GM21381 (cell line): ENCODE results near the gene VIPR1.
A peak's percentile ranks its signal among the peaks of the same experiment; 100 is the strongest.
"Not testable (repeated sequence)": the region's sequence is repeated elsewhere in the genome, so short reads cannot be mapped to it uniquely, and the experiment has no call there.

Experiments
- ATAC-seq: cut with Tn5 transposase; IDR thresholded peaks from one replicate; pipeline ENCODE4 v1.9.1; 2021; ENCODE audit warnings: mild to moderate bottlenecking, moderate library complexity; ENCODE audit not compliant: unreplicated experiment

The VIPR1 gene

DNA sequence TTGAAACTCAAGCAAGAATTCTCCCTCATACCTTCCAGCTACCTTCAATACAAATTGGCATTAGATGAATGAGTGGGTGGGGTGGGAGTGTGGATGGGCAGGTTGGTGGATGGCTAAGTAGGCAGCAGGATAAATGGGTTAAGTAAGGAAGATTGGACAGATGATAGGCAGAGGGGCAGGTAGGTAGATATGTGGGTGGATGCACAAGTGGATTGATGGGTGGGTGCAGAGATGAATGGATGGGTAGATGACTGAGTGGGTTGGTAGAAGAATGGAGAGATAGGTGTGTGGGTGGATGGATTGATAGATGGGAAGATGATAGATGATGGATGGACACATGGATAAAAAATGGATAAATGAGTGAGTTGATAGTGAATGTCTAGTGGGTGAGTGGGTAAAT, 27.6 kb downstream of the VIPR1 start:
- ATAC-seq = no peak

- no peak for ATAC-seq
These were observed 29.0 kb downstream of the VIPR1 start for GRCh38 chr3:42531470-42531869.

DNA sequence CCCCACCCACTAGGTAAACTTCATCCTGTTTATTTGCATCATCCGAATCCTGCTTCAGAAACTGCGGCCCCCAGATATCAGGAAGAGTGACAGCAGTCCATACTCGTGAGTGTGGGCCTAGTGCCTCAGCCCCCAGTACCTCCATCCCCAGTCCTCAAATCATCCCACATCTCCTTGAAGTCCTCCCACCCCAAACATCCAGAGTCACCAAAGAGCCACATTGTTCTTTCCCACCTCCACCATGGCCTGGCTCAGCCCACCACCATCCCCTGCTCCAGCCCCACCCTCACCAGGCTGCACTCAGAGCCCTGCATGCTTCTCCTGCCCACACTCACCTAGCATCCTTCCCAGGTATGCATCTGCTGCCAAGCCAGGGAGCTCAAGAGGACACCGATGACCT, 29.8 kb downstream of the VIPR1 start:
- no peak for ATAC-seq

DNA sequence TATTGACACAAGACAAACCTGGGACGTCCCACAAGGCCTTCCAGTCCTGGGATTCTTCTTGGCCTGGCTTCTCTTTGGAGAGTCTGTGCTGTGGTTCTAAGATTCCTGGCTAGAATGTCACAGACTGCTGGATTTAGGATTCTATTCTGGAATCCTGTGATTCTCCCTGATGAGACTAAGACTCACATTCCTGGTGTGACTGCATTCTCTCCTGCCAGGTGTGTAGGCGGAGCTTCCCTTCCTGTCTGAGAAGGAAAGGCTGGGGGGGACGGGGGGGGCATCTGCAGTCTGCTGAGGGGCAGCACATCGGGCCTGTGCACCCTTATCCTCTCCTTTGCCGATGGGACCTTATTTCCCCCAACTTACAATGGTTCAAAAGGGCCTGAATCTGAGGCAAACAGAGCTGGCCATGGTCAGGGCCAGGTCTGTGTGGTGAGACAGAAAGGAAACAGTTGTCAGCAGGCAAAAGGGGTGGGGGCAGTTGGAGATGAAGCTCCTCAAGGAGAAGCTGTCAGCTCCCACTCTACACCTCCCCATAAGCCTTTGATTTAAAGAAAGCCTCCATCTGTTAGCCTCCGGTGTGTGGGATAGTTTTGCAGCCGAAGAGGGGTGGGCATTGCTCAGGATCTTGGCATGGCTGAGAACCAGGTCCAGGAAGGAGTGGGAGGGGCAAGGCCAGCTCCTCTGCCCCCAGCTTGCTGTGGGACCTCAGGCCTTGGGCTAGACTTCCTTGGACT, 30.9 kb downstream of the VIPR1 start:
- no peak for ATAC-seq

- ATAC-seq = no peak
These were observed 33.7 kb downstream of the VIPR1 start for GRCh38 chr3:42535981-42536784.

DNA sequence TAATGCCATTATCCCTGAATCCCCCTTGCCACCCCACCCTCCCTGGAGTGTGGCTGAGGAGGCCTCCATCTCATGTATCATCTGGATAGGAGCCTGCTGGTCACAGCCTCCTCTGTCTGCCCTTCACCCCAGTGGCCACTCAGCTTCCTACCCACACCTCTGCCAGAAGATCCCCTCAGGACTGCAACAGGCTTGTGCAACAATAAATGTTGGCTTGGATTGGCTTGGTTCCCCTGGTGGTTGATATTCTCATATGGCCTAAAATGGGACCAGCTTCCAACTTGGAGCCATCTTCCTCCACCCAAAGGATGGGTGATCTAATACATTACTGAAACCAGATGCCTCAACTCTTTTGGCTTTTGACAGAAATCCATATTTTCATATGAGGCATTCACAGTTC, 34.9 kb downstream of the VIPR1 start:
- no peak for ATAC-seq

DNA sequence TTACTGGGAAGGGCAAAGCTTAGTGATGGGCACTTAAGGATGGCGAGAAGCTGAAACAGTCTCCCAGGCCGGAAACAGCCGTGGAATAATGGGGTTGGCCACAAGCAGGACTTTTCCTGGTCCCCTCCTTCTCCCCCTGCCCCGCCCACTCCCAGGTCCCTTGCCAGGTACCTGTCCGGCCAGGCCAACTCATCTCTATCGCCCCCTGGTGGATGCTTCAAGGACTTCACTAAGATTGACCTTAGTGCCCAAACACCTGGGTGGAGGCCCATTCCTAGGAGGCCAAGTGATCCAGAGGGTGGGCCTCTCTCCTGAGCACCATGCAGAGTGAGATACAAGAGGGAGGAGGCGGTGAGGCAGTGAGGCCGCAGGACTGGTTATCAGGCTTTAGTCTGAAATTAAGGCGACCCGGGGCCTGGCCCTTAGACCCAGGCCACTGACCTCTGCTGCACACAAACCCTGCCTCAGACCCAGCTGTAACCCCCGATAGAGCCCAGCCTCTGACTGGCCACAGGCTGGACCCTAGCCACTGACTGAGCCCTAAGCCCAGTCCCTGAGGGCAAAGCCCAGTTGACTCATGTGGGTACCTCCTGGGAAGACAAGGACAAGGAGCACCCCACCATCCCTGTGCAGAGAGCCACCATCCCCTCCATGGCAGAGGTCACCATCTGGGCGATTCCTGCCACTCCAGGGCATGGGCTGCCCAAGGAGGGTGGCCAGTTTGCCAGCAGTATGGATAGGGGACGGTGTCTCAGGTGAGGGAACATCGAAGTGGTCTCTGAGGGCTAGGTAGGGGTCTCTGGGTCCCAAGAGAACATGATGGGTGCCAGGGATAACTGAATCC, 37.6 kb downstream of the VIPR1 start:
- ATAC-seq = no peak

GRCh38 chr3:42541079-42541478, 38.6 kb downstream of the VIPR1 start:
- ATAC-seq = no peak

GRCh38 chr3:42544492-42545283, 42.2 kb downstream of the VIPR1 start:
- ATAC-seq = no peak

- ATAC-seq = no peak
These were observed 42.9 kb downstream of the VIPR1 start for GRCh38 chr3:42545284-42545900.

DNA sequence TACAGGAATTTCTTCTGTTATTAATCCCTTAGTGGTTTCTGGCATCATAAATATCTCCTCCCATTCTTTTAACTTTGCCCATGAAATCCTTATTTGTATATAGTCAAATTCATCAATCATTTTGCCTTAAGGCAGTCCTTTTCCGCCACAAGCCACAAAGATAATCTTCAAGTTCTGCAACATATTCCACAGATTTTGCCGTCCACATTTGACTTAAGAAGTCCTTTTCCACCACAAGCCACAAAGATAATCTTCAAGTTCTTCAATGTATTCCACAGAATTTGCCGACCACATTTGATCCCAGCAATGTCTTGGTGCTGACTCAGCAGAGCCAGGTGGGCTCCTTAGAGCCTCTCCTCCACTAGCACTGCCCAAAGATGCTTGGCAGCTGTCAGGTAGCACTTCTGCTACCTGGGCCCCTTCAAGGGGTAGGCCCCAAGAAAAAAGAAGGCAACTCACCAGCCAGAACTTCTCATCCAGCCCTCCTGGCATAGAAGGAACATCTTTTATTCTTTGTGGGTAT, 44.3 kb downstream of the VIPR1 start:
- no peak for ATAC-seq

DNA sequence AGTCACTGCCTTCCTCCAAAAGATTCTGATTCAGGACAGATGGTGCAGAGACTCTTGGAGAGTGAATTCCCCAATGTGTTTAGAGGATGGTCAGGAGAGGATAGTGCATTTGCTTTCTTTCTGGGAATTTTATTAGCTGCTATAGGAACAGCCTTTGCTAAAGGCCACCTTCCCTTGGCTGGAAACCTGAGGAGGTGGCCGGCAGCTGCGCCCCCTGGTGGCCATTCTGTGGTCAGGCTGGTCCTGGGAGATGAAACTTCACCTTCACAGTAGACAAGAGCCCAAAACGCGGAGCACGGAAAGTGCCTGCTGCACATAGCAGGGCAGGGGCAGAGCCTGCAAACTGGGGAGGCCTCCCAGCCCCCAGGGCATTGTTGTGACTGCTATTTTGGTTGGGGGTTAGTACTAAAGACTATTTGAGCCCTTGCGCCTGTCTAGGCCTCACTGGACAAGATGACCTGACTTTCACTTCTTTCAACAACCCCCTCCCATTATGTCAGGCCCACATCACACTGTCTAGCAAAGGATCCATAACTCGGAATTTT, 45.0 kb downstream of the VIPR1 start:
- ATAC-seq = peak; percentile 55

- no peak for ATAC-seq
These were observed 46.7 kb downstream of the VIPR1 start for GRCh38 chr3:42549131-42549530.

GRCh38 chr3:42550250-42550649, 47.8 kb downstream of the VIPR1 start:
- no peak for ATAC-seq

GRCh38 chr3:42552830-42553229, 50.4 kb downstream of the VIPR1 start:
- ATAC-seq = no peak

GRCh38 chr3:42556089-42556632, 53.7 kb downstream of the VIPR1 start:
- ATAC-seq = peak; percentile 71

GRCh38 chr3:42556817-42557216, 54.4 kb downstream of the VIPR1 start:
- not testable (repeated sequence) for ATAC-seq

DNA sequence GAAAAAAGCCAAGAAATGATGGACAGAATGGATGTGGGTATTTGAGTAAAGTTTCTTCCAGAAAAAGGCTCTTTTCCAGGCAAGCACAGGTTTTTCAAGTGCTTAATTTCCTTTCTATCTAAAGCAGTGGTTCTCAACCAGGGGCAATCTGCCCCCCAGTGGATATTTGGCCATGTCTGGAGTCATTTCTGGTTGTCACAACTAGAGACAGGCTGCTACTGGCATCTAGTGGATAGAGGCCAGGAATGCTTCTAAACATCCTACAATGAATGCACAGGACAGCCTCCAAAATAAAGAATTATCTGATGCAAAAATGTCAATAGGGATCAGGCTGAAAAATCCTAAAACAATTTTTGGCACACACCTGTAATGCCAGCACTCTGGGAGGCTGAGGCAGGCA, 55.4 kb downstream of the VIPR1 start:
- no peak for ATAC-seq
